Measurements from ENCODE around the gene FBXW2.

FBXW2 gene, protein sequence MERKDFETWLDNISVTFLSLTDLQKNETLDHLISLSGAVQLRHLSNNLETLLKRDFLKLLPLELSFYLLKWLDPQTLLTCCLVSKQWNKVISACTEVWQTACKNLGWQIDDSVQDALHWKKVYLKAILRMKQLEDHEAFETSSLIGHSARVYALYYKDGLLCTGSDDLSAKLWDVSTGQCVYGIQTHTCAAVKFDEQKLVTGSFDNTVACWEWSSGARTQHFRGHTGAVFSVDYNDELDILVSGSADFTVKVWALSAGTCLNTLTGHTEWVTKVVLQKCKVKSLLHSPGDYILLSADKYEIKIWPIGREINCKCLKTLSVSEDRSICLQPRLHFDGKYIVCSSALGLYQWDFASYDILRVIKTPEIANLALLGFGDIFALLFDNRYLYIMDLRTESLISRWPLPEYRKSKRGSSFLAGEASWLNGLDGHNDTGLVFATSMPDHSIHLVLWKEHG

DNA sequence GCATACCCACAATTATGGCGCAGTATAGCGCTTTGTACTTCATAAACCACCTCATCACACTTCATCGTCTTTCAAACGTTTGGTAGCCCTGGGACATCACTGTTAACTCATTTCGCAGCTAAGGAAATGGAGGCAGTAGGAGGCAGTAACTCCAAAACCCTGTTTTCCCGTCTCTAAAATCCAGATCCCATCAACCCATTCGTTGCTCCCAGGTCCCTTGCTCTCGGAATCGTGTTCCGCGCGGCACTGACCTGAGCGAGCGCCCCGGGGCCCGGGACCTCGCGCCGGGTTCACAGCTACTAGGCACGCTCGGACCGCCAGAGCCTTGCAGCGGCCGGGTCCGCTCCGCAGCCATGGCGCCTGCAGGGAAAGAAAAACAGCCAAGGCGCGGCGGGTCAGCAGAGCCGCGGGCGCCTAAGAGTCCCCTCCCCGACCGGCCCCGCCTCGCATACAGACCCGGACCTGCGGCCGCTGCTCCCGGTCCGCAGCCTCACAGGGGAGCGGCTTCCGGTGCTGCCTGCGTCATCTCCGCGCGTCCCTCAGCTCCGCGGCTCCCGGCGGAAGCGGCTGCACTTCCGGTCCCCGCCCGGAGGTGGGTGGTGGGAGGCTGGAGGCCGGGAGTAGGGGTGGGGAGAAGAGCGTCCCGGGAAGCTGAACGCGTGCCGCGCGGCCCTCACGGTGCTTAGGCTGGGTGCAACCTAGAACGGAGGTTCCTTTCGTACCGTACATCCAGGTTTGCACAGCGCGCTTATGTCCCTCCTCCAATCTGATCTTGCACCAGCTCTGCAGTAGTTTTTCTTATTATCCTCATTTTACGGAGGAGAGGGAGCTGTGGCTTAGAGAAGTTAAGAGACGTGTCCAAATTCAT is at the start of gene FBXW2:
Gene FBXW2 (minus strand): TSS at position 519 of the 868 bp plus-strand sequence. CDS start 5,158 bp downstream, outside the sequence.
- peak within 1 kb of the TSS; percentile 78 for H3K4me3 ChIP-seq (ENCODE audit: control insufficient read depth, low read depth, low read length)
- TF ChIP-seq, protein P1, sequence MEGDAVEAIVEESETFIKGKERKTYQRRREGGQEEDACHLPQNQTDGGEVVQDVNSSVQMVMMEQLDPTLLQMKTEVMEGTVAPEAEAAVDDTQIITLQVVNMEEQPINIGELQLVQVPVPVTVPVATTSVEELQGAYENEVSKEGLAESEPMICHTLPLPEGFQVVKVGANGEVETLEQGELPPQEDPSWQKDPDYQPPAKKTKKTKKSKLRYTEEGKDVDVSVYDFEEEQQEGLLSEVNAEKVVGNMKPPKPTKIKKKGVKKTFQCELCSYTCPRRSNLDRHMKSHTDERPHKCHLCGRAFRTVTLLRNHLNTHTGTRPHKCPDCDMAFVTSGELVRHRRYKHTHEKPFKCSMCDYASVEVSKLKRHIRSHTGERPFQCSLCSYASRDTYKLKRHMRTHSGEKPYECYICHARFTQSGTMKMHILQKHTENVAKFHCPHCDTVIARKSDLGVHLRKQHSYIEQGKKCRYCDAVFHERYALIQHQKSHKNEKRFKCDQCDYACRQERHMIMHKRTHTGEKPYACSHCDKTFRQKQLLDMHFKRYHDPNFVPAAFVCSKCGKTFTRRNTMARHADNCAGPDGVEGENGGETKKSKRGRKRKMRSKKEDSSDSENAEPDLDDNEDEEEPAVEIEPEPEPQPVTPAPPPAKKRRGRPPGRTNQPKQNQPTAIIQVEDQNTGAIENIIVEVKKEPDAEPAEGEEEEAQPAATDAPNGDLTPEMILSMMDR (IDR thresholded peaks at IDR 0.05; ENCODE audit: control insufficient read depth, insufficient read depth, low read depth, low read length, missing control alignments) = no peak
- peak; percentile 43 for DNase-seq (ENCODE audit: low read depth)

DNA sequence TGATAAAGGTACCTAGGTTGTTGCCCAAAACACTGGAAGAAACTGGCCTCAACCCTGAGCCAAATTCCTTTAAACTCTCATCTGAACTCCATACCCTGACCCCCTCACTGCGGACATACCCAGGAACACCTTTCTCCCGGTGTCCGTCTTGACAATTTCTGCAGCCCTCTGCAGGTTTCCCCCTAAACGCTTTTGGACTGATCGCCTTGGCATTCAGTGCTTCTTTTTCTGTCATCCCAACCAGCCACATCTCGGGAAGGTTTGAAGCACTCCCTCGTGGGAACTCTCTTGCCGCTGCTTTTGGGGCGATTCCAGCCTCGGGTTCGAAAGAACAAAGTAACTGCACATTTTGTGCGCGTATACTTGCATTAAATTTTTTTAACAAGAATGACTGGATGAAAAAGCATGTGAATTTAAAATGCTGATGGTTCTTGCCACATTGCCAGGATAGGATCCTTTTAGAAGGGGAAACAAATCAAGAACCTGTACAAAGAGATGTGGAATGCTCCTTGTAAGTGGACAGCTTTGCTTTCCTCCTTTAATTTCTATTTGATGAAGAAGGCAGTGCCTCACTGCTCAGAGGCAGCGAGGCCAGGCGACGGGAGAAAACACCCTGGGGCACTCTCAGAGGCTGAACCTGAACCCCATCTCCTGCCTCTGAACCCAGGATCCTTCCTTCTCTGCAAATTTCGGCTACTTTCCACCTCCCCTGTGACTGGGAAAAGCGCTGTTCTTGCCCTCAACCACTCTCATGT is 48.9 kb upstream of the FBXW2 start:
- TF ChIP-seq, protein P1 (IDR thresholded peaks at IDR 0.05; ENCODE audit: control insufficient read depth, insufficient read depth, low read depth, low read length, missing control alignments) = no peak
- no peak for DNase-seq (ENCODE audit: low read depth)
- peak overlapping the region; percentile 66 for H3K4me3 ChIP-seq (ENCODE audit: control insufficient read depth, low read depth, low read length)

DNA sequence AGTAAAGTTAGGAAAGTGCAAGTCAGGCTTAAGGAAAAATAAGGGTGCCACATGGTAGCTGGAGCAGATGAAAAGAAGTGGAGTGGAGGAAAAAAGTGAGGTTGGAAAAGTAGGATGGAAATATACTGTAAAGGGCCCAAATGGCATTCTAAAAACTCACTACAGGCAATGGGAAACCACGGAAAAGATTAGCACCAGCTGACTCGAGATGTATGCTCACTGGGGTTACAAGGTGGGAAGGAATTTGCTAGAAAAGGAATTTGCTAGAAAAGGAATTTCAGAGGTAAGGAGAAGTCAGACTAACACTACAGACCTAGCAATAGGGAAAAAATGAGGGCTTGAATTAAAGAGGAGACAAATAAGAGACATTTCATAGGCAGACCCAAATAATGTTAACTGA is 45.9 kb upstream of the FBXW2 start:
- TF ChIP-seq, protein P1 (IDR thresholded peaks at IDR 0.05; ENCODE audit: control insufficient read depth, insufficient read depth, low read depth, low read length, missing control alignments) = no peak
- no peak overlapping the region for H3K4me3 ChIP-seq (ENCODE audit: control insufficient read depth, low read depth, low read length)
- DNase-seq (ENCODE audit: low read depth) = no peak

DNA sequence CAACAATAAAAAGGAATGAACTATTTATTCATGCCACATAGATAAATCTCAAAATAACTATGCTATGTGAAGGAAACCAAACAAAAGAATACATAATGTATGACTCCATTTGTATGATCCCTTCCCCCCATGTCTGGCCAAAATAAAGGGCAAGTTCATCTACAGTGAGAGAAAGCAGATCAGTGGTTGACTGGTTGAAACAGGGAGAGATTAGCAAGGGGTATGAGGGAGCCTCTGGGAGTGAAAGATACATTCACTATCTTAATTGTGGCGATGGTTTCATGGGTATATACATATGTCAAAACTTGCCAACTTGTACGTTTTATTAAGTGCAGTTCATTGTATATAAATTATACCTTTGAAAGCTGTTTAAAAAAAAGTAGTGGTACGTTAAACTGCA is 44.7 kb upstream of the FBXW2 start:
- TF ChIP-seq, protein P1 (IDR thresholded peaks at IDR 0.05; ENCODE audit: control insufficient read depth, insufficient read depth, low read depth, low read length, missing control alignments) = no peak
- DNase-seq (ENCODE audit: low read depth) = no peak
- H3K4me3 ChIP-seq (ENCODE audit: control insufficient read depth, low read depth, low read length) = no peak overlapping the region

DNA sequence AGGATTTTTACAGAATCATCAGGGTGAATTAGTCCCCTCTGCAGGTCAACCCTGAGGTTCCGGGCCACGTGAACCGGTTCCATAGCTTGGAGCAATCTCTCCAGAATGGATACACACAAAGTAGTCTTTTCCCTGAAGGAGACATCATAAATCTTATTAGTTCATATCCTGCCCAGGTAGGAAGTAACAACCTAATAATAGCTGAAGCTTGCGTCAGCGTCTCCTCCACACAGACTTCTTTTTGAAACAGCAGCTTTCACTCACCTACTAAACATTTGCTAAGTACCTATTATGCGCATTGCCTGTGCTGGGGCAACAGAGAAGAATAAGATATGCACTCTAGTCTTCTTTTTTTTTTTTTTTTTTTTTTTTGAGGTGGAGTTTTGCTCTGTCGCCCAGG is 40.1 kb upstream of the FBXW2 start:
- no peak for DNase-seq (ENCODE audit: low read depth)
- TF ChIP-seq, protein P1 (IDR thresholded peaks at IDR 0.05; ENCODE audit: control insufficient read depth, insufficient read depth, low read depth, low read length, missing control alignments) = no peak
- H3K4me3 ChIP-seq (ENCODE audit: control insufficient read depth, low read depth, low read length) = no peak overlapping the region

DNA sequence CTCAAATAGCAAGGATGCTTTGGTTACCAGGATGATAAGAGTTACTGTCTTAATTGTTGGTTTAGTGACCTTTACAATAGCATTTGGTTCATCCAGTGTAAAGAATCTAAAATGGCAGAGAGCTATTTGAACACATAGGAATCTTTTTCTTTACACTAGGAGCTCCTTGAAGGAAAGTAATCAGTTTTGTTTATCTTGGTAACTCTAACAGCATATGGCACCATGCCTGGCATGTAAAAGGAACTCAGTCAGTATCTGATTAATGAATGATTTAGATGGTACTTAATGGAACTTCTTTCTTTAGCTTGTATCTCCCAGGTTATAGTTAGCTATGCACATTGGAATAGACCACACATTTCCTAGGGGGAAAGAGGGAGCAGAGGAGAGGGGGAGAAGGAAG is 39.6 kb upstream of the FBXW2 start:
- DNase-seq (ENCODE audit: low read depth) = no peak
- H3K4me3 ChIP-seq (ENCODE audit: control insufficient read depth, low read depth, low read length) = no peak overlapping the region
- TF ChIP-seq, protein P1 (IDR thresholded peaks at IDR 0.05; ENCODE audit: control insufficient read depth, insufficient read depth, low read depth, low read length, missing control alignments) = no peak

Data from AG09309 (cell line).